Dermis microvascular lymphatic vessel endothelial cell (primary cell): Measurements from ENCODE around the gene ITPKC. TPM values are rescaled to one million over a fixed set of nuclear protein-coding genes. Genes with fewer than 3 reads are reported as not detected.
A peak's percentile ranks its signal among the peaks of the same experiment; 100 is the strongest.
"Not testable (repeated sequence)": the region's sequence is repeated elsewhere in the genome, so short reads cannot be mapped to it uniquely, and the experiment has no call there.

Source experiments
- DNase-seq, 2 donors: peaks; one replicate each; pipeline versions ENCODE4 v3.0.0 to v3.0.0-alpha.2; 2010; ENCODE audit warnings: low read depth in 2 of 2
- total RNA-seq: library from RNA; depleted of rRNA; stranded (reverse); fragments of >200 nt; gene quantifications from 2 replicates; pipeline ENCODE4 v1.2.1, GENCODE V29; 2014

The ITPKC gene
- total RNA-seq, 1 donor from 2014 or later = 18.2 TPM

DNA sequence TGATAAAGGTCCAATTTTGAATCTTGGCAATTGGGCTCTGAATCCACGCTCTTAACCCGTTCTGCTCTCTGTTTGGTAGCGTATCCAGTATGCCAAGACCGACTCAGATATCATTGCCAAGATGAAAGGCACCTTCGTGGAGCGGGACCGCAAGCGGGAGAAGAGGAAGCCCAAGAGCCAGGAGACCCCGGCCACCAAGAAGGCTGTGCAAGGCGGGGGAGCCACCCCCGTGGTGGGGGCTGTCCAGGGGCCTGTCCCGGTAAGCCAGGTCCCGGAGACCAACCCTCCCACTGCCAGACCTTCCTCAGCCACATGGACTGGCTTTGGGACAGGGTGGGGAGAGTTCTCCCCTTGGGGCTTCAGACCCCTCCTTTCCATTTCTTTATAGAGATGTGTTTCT is 42.4 kb downstream of the ITPKC start:
- DNase-seq = no peak

DNA sequence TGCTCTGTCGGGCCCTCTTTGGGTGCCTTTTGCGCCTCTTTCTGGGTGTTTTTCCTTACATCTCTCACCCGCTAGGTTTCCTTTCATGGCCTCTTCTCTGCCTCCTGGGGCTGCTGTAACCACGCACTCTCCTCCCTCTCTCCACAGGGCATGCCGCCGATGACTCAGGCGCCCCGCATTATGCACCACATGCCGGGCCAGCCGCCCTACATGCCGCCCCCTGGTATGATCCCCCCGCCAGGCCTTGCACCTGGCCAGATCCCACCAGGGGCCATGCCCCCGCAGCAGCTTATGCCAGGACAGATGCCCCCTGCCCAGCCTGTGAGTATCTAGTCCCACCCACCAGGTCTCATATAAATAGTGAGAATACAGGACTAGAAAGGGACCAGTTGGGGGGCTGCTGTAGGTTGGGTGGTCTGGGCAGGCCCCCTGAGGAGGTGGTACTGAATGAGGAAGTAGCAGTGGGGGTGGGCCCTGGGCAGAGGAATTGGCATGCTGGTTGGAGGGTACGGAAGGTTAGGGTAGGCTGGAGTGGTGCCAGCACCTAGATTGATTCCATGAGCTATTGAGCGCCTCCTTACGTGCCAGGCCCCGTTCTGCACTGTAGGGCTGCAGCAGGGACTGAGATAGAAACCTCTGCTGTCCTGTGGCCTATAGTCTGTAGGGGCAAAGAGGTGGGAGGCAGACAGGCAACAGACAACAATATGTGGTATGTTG is 46.0 kb downstream of the ITPKC start:
- peak in 1 of 2 donors; percentile 38 for DNase-seq

DNA sequence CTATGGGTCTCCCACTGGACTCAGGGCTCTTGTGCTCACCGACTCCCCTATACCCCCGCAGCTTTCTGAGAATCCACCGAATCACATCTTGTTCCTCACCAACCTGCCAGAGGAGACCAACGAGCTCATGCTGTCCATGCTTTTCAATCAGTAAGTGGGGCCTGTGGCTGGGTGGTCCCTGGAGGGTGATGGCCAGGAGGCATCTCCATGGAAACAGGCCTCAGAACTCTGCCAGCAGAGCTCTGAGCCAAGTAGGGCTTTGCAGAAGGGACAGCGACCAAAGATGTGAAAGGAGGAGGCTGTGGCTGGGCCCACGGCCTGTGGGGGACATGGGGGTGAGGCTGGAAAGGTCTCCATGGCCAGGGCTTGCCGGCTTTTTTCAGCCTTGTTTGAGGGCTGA is 46.6 kb downstream of the ITPKC start:
- no peak for DNase-seq

DNA sequence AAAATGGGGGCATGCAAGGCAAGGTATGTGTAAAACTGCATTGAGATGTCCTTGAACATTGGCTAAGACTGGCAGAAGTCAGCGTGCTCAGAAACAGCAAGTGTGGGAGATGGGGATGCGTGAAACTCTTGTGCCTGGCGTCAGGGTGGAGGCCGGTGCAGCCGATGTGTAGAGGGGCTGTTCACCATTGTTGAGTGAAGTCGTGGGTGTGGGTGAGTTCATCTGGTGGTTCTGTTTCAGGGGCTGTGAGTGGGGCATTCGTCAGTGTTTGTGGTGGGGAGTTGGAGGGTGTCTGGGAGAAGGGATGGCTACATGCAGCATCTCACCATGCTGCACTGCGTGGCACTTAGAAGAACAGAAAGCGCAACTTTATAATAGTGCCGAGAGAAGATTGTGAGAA is 47.1 kb downstream of the ITPKC start:
- DNase-seq = no peak

- DNase-seq = not testable (repeated sequence)
Measured at GRCh38 chr19:40766385-40766784, 49.5 kb downstream of the ITPKC start.

DNA sequence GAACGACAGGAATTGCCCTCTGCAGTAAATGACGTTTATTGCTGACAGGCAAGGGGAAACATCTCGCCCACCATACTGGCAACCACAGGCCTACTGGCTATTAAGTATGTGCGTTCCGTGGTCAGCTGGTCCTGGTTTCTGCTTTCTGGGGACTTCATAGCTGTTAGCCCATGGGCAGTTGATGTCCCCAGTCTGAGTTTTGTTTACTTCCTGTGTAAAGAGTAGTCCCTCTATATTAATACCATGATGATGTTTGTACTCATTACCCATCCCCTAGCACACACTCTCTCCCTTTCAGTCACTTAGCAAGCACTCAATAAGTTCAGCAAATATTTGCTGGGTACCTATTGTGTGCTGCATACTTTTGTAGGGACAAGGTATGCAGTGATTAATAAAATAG is 52.0 kb downstream of the ITPKC start:
- no peak for DNase-seq

- DNase-seq = peak in 1 of 2 donors; percentile 20
Measured at GRCh38 chr19:40771101-40771862, 54.4 kb downstream of the ITPKC start.

DNA sequence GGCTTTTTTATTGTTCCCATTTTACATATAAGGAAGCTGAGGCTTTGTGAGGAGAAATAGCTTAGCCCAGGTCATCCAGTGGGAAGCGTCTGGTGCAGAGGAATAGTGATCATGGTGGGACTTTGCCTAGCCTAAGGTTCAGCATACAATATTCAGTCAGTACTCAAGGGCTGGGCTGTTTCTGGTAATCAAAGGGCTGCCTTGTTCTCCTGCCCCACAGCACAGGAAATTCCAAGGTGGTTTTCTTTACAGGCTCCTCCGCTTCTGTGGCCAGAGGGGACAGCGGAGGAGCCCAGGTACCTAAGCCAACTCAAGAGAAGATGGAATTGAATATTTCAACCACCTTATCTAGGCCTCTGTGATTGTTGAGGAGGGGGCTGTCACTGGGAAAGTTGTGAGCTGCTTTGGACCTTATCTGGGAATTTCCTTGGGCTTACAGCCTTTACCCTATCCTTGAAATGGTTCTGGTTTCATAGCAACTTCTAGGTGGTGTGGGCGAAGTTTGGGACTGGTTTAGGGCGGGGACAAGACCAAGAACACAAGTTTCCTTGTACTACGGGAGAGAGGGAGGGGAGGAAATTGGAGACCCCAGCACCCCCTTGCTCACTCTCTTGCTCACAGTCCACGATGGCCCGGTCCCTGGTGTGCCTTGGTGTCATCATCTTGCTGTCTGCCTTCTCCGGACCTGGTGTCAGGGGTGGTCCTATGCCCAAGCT is 58.2 kb downstream of the ITPKC start, which contains the start of gene MIA:
TSS of gene MIA (plus strand) at position 606 of the 716 bp plus-strand sequence. CDS start at position 628, 22 bp downstream.
- no peak for DNase-seq

DNA sequence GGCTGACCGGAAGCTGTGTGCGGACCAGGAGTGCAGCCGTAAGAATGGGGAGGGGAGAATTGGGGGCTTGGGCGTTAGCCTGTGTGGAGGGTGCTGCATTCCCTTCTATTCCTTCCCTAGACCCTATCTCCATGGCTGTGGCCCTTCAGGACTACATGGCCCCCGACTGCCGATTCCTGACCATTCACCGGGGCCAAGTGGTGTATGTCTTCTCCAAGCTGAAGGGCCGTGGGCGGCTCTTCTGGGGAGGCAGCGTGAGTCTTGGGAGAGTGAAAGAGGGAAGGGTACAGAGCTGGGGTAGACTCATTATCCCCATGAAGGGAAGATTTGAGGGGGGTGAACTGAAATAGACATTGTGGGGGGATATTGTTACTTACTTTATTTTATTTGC is 58.7 kb downstream of the ITPKC start:
- DNase-seq = no peak

GRCh38 chr19:40776364-40776763 is 59.5 kb downstream of the ITPKC start:
- no peak for DNase-seq

- peak; percentile 91 to 93 for DNase-seq
Measured at GRCh38 chr19:40776932-40777644, 60.2 kb downstream of the ITPKC start.

- no peak for DNase-seq
Measured at GRCh38 chr19:40777645-40777936, 60.7 kb downstream of the ITPKC start.

- peak; percentile 97 to 100 for DNase-seq
Measured at GRCh38 chr19:40777937-40778705, 61.2 kb downstream of the ITPKC start, which contains the start of gene RAB4B. TSS of gene RAB4B (plus strand) at chr19:40778247. CDS start at chr19:40778376, 129 bp downstream.

- DNase-seq = peak in 1 of 2 donors; percentile 51
Measured at GRCh38 chr19:40778706-40779284, 61.9 kb downstream of the ITPKC start.

DNA sequence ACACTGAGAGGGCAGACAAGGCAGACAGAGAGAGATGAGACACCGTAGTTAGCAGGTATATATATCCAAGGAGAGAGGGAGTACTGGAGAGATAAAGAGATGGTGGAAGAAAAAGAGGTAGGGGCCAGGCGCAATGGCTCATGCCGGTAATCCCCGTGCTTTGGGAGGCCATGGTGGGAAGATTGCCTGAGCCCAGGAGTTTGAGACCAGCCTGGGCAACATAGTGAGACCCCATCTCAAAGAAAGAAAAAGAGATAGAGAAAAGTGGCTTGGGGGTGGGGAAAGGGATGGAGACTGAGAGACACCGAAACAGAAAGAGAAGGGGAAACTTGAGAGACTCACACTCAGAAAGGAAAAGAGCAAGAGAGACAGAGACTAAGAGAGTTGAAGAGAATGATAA is 63.7 kb downstream of the ITPKC start:
- no peak for DNase-seq

DNA sequence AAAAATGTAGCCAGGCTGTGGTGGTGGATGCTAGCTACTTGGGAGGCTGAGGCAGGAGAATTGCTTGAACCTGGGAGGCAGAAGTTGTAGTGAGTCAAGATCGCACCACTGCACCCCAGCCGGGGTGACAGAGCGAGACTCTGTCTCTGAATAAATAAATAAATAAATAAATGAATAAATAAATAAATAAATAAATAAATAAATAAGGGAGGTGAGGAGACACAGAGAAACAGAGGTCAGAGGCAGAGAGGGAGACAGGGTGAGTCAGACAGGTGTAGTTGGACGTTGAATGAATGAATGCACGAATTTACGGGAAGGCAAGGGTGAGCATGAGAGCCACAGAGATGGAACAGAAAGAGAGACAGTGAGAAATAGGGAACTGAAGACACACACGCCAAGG is 64.2 kb downstream of the ITPKC start:
- no peak for DNase-seq

- no peak for DNase-seq
Measured at GRCh38 chr19:40783711-40784110, 66.8 kb downstream of the ITPKC start.

GRCh38 chr19:40784146-40784545 is 67.2 kb downstream of the ITPKC start:
- DNase-seq = not testable (repeated sequence)

DNA sequence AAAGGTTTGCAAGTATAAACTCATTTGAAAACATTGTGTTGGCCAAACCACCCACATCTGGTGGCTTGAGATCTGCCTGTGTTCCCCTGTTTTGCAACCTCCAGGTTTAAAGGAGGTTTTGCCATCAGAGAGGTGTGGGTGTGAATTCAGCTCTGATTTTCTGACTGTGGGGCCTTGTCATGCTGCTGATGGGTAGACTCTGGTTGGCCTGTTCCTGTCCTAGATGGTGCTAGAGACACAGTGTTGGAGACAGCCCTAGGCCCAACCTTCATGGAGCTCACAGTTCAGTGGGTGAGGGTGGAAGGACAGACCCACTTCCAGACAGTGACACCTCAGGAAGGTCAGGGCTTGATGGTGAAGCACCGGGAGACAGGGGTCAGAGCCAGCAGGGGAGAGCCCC is 68.6 kb downstream of the ITPKC start:
- DNase-seq = no peak
